BLaER1 (cell line): ENCODE measurements around the gene EEPD1.

ENCODE experiments used
- H3K27ac ChIP-seq: shearing (Covaris generic); formaldehyde crosslinking; 2 replicates; pipeline ENCODE4 v1.8.1; 2022
- H3K27me3 ChIP-seq: shearing (Covaris generic); formaldehyde crosslinking; 2 replicates; pipeline ENCODE4 v1.8.1; 2022
- H3K36me3 ChIP-seq: shearing (Covaris generic); formaldehyde crosslinking; 2 replicates; pipeline ENCODE4 v1.8.1; 2022
- H3K4me1 ChIP-seq: shearing (Covaris generic); formaldehyde crosslinking; 2 replicates; pipeline ENCODE4 v1.8.1; 2022
- H3K4me2 ChIP-seq: shearing (Covaris generic); formaldehyde crosslinking; 2 replicates; pipeline ENCODE4 v1.8.1; 2022
- H3K4me3 ChIP-seq: shearing (Covaris generic); formaldehyde crosslinking; 2 replicates; pipeline ENCODE4 v1.8.1; 2022
- H3K9ac ChIP-seq: shearing (Covaris generic); formaldehyde crosslinking; 2 replicates; pipeline ENCODE4 v1.8.1; 2022
- H3K9me3 ChIP-seq: shearing (Covaris generic); formaldehyde crosslinking; 2 replicates; pipeline ENCODE4 v1.8.1; 2022
- H4K20me1 ChIP-seq: shearing (Covaris generic); formaldehyde crosslinking; 2 replicates; pipeline ENCODE4 v1.8.1; 2022
- Cebpa-rat ChIP-seq: shearing (Covaris generic); IDR thresholded peaks from 2 replicates; pipeline ENCODE4 v1.8.1; 2022

EEPD1 gene

GRCh38 chr7:36128448-36129047 lies 24.5 kb upstream of the EEPD1 start:
- Histone ChIP-seq H3K9me3 (no peaks in the 10 kb centered on the region), H3K4me3 (no peak overlapping the region), H3K27ac (no peak overlapping the region), H3K36me3 (no peaks in the 10 kb centered on the region), H4K20me1 (no peaks in the 10 kb centered on the region), H3K27me3 (no peaks in the 10 kb centered on the region), H3K4me1 (peaks cover 8% of the 10 kb centered on the region), H3K4me2 (no peak overlapping the region), H3K9ac (no peak overlapping the region)
- no peak for TF ChIP-seq Cebpa-rat

DNA sequence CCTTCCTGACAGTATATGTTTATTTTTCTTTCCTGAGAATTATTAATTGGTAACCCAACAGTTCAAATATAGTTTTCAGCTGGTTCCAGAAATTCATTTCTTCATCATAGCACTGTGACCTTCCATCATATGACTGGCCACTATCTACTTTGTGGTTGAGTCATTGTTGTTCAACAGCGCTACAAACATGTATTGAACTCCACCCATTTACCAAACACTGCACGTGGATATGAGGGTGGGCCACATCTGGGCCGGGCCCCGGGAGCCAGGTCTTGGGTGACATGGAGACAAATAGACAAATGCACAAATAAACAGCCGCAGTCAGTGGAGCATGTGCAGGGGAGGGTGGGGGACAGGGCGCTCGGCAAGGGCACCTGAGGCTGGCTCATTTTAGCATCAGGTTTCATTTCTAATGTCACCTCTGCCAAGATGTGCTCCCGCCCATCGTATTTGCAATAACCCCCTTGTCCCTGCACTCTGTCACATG lies 24.0 kb upstream of the EEPD1 start:
- no peak overlapping the region for H3K9ac ChIP-seq
- H3K27me3 ChIP-seq, result no peaks in the 10 kb centered on the region
- no peaks in the 10 kb centered on the region for H3K36me3 ChIP-seq
- H3K4me1 ChIP-seq, result peaks cover 8% of the 10 kb centered on the region
- no peak overlapping the region for H3K27ac ChIP-seq
- no peak overlapping the region for H3K4me2 ChIP-seq
- no peak overlapping the region for H3K4me3 ChIP-seq
- H4K20me1 ChIP-seq, result no peaks in the 10 kb centered on the region
- no peak for TF ChIP-seq Cebpa-rat
- H3K9me3 ChIP-seq, result no peaks in the 10 kb centered on the region

- H3K27ac ChIP-seq, result no peak overlapping the region
- TF ChIP-seq Cebpa-rat, result no peak
- peaks cover 8% of the 10 kb centered on the region for H3K4me1 ChIP-seq
- H4K20me1 ChIP-seq, result no peaks in the 10 kb centered on the region
- H3K4me2 ChIP-seq, result no peak overlapping the region
- H3K4me3 ChIP-seq, result no peak overlapping the region
- H3K9ac ChIP-seq, result no peak overlapping the region
- no peaks in the 10 kb centered on the region for H3K9me3 ChIP-seq
- H3K27me3 ChIP-seq, result no peaks in the 10 kb centered on the region
- no peaks in the 10 kb centered on the region for H3K36me3 ChIP-seq
These were observed 22.7 kb upstream of the EEPD1 start for GRCh38 chr7:36130236-36130945.

GRCh38 chr7:36131026-36131425 lies 22.0 kb upstream of the EEPD1 start:
- H3K27me3 ChIP-seq, result no peaks in the 10 kb centered on the region
- no peak overlapping the region for H3K4me2 ChIP-seq
- no peak for TF ChIP-seq Cebpa-rat
- H3K4me1 ChIP-seq, result peaks cover 8% of the 10 kb centered on the region
- no peaks in the 10 kb centered on the region for H3K9me3 ChIP-seq
- no peaks in the 10 kb centered on the region for H3K36me3 ChIP-seq
- no peak overlapping the region for H3K9ac ChIP-seq
- no peak overlapping the region for H3K4me3 ChIP-seq
- H4K20me1 ChIP-seq, result no peaks in the 10 kb centered on the region
- no peak overlapping the region for H3K27ac ChIP-seq

DNA sequence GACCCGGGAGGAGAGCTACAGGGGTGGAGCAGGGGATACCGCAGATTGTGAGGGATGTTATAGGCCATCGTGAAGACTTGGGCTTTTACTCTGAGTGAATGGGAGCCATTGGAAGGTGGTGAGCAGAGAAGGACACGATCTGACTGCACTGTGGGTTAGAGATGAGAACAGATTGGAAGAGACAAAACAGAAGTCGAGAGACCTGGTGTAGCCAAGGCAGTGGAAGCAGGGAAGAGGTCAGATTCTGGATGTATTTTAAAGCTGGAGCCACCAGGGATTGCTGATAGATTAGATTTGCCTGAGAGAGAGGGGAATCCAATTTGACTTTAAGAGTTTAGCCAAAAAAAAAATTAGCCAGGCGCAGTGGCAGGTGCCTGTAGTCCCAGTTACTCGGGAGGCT lies 21.6 kb upstream of the EEPD1 start:
- Histone ChIP-seq H3K4me3 (no peak overlapping the region), H3K36me3 (no peaks in the 10 kb centered on the region), H3K4me2 (no peak overlapping the region), H3K9ac (no peak overlapping the region), H3K9me3 (no peaks in the 10 kb centered on the region), H3K27me3 (no peaks in the 10 kb centered on the region), H3K4me1 (peaks cover 8% of the 10 kb centered on the region), H4K20me1 (no peaks in the 10 kb centered on the region), H3K27ac (no peak overlapping the region)
- no peak for TF ChIP-seq Cebpa-rat

DNA sequence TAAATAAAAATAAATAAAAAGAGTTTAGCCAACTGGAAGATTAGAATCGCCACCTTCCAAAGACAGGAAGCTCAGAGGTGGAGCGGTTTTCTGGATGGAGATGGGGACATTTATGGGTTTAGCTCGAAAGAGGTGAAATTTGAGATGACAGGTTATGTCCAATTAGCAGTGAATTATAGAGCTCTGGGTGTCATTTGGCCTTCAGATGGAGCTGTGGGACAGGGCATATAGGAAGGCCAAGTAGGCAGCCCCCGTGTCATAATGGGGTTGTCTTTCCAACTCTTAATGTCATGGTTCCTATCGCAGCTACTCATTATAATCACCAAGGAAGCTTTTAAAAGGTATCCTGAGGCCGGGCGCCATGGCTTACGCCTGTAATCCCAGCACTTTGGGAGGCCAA lies 21.0 kb upstream of the EEPD1 start:
- H3K9ac ChIP-seq, result no peak overlapping the region
- H3K27ac ChIP-seq, result no peak overlapping the region
- H3K4me1 ChIP-seq, result peaks cover 4% of the 10 kb centered on the region
- no peak for TF ChIP-seq Cebpa-rat
- H4K20me1 ChIP-seq, result no peaks in the 10 kb centered on the region
- H3K4me3 ChIP-seq, result no peak overlapping the region
- no peaks in the 10 kb centered on the region for H3K27me3 ChIP-seq
- H3K4me2 ChIP-seq, result no peak overlapping the region
- no peaks in the 10 kb centered on the region for H3K9me3 ChIP-seq
- H3K36me3 ChIP-seq, result no peaks in the 10 kb centered on the region

GRCh38 chr7:36135700-36136099 lies 17.4 kb upstream of the EEPD1 start:
- H3K36me3 ChIP-seq, result no peaks in the 10 kb centered on the region
- H3K27ac ChIP-seq, result no peak overlapping the region
- H3K9ac ChIP-seq, result no peak overlapping the region
- no peaks in the 10 kb centered on the region for H4K20me1 ChIP-seq
- H3K4me3 ChIP-seq, result no peak overlapping the region
- no peak for TF ChIP-seq Cebpa-rat
- no peaks in the 10 kb centered on the region for H3K4me1 ChIP-seq
- H3K4me2 ChIP-seq, result no peak overlapping the region
- no peaks in the 10 kb centered on the region for H3K9me3 ChIP-seq
- H3K27me3 ChIP-seq, result no peaks in the 10 kb centered on the region

DNA sequence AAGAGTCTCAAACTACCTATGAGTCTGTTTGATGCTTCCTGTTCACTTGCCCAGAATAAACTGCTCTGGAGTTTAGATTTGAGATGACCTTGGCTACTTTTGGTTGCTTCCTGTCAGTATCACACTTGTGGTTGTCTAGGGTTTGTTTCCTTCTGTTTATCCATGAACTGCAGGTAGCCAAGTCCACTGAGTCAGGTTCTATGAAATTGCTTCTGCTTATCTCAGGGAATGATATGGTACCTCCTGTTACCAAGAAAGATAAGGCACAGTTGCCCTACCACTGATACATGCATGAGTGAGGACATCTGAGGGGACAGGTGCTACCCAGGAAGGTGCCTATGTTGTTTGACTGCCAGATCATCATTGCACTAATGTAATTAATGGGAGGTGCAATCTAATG lies 15.8 kb upstream of the EEPD1 start:
- Histone ChIP-seq H3K27ac (no peak overlapping the region), H3K4me2 (no peak overlapping the region), H3K9ac (no peak overlapping the region), H3K4me1 (no peaks in the 10 kb centered on the region), H3K27me3 (no peaks in the 10 kb centered on the region), H3K4me3 (no peak overlapping the region), H4K20me1 (no peaks in the 10 kb centered on the region), H3K36me3 (no peaks in the 10 kb centered on the region), H3K9me3 (no peaks in the 10 kb centered on the region)
- TF ChIP-seq Cebpa-rat, result no peak

- Histone ChIP-seq H3K4me2 (no peak overlapping the region), H3K9ac (no peak overlapping the region), H3K4me1 (no peaks in the 10 kb centered on the region), H3K36me3 (no peaks in the 10 kb centered on the region), H3K27me3 (no peaks in the 10 kb centered on the region), H3K4me3 (no peak overlapping the region), H4K20me1 (no peaks in the 10 kb centered on the region), H3K9me3 (no peaks in the 10 kb centered on the region), H3K27ac (no peak overlapping the region)
- TF ChIP-seq Cebpa-rat, result no peak
These were observed 15.3 kb upstream of the EEPD1 start for GRCh38 chr7:36137754-36138153.

GRCh38 chr7:36138209-36138608 lies 14.8 kb upstream of the EEPD1 start:
- Histone ChIP-seq H3K4me2 (no peak overlapping the region), H3K4me1 (no peaks in the 10 kb centered on the region), H3K9me3 (no peaks in the 10 kb centered on the region), H3K9ac (no peak overlapping the region), H4K20me1 (no peaks in the 10 kb centered on the region), H3K4me3 (no peak overlapping the region), H3K27me3 (no peaks in the 10 kb centered on the region), H3K36me3 (no peaks in the 10 kb centered on the region), H3K27ac (no peak overlapping the region)
- no peak for TF ChIP-seq Cebpa-rat
